22Rv1 (cell line): Measurements from ENCODE around the gene FRMD7.
"Not testable (repeated sequence)": the region's sequence is repeated elsewhere in the genome, so short reads cannot be mapped to it uniquely, and the experiment has no call there.

Experiments used
- H3K27ac ChIP-seq: fragments of 450-650 bp; 2 replicates; pipeline ENCODE4 v1.5.1; 2017
- CTCF ChIP-seq: fragments of 450-650 bp; IDR thresholded peaks from 2 replicates; pipeline ENCODE4 v1.5.1; 2017; ENCODE audit warnings: mild to moderate bottlenecking
- ZFX ChIP-seq: fragments of 450-650 bp; IDR thresholded peaks from 2 replicates; pipeline ENCODE4 v1.6.1; 2017; ENCODE audit warnings: antibody characterized with exemption, borderline replicate concordance

Gene FRMD7

GRCh38 chrX:132058050-132058449, 69.8 kb downstream of the FRMD7 start:
- no peak for TF ChIP-seq ZFX
- no peak for TF ChIP-seq CTCF
- no peak overlapping the region for H3K27ac ChIP-seq

DNA sequence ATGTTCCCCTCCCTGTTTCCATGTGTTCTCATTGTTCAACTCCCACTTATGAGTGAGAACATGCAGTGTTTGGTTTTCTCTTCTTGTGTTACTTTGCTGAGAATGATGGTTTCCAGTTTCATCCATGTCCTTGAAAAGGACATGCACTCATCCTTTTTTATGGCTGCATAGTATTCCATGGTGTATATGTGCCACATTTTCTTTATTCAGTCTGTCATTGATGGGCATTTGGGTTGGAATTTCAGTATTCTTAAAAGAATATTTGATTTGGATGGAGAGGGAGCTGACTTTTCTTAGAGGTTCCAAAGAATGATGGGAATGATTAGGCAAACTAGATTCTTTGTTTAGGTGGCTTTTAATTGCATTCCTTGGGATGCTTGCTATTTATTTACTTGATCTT, 76.0 kb downstream of the FRMD7 start:
- not testable (repeated sequence) for H3K27ac ChIP-seq

- H3K27ac ChIP-seq = no peak overlapping the region
- TF ChIP-seq ZFX (no peak), CTCF (no peak)
These were observed 81.3 kb downstream of the FRMD7 start for GRCh38 chrX:132046533-132046932.

DNA sequence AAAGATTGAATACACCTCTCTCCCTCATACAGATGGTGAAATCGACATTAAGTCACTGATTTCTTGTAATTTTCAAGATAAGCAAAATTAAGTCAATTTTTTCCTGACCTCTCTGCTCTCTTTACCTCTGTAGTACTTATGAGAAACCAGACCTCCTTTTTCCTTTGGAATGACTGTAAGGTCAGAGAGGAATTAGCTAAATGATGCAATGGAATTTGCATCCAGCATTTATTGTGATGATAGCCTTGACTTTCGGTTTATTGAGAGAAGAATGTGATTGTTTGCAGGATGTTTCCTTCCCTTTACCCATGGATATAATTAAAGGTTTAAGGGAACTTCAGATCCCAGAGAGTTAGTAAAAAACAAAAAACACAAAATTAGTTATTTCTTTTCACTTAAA, 82.4 kb downstream of the FRMD7 start:
- TF ChIP-seq ZFX = no peak
- no peak for TF ChIP-seq CTCF
- H3K27ac ChIP-seq = no peak overlapping the region

DNA sequence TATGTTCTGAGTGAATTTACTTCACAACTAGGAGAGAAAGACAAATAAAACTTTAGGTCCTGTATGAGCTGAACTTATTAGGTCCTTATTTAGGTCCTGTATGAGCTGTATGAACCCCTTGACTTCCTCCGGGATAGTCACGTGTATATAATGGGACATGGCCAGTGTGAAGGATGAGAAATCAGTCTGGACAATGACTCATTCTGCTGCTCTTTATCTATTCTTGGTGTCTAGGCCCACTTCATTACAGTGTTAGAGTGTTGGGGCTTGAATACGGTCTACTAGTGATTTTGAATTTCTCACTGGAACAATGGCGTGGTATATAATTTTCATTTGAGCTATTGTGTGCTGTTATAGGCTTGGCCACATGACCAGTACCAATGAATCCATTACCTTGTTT, 82.9 kb downstream of the FRMD7 start:
- TF ChIP-seq CTCF (no peak), ZFX (no peak)
- H3K27ac ChIP-seq = no peak overlapping the region

- no peak overlapping the region for H3K27ac ChIP-seq
- TF ChIP-seq CTCF = no peak
- no peak for TF ChIP-seq ZFX
These were observed 83.8 kb downstream of the FRMD7 start for GRCh38 chrX:132043977-132044376.

DNA sequence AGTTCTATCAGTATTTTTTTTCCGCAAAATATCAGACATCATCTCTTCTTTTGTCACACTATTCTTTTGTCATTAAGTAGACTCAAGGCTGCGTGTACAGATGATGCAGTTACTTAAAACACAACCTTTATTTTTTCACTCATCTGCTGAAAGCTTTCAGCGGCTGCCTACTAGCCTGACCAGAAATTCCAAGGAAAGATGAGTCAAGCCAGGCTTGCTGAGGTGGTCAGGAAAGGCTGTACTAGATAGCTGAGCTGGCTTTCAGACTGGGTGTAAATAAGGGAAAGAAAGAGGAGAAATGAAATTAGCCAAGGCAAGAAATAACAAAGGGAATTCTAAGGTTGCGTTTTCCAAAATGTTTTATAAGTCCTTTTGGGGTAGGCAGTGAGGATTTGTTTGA, 86.8 kb downstream of the FRMD7 start:
- H3K27ac ChIP-seq = no peak overlapping the region
- TF ChIP-seq CTCF = no peak

- TF ChIP-seq CTCF (no peak), ZFX (no peak)
- no peak overlapping the region for H3K27ac ChIP-seq
These were observed 87.8 kb downstream of the FRMD7 start for GRCh38 chrX:132040066-132040465.
